Occipital lobe (tissue), 2 donors: ENCODE measurements around the gene RAB43. TPM values are rescaled to one million over a fixed set of nuclear protein-coding genes. Genes with fewer than 3 reads are reported as not detected.

Source experiments
- DNase-seq: peaks from one replicate; lab custom pipeline; 2025; lab: John Stamatoyannopoulos, UW
- total RNA-seq: library from RNA; depleted of rRNA; stranded (reverse); fragments of >200 nt; gene quantifications from one replicate; pipeline ENCODE4 v1.2.3, GENCODE V29; 2014

The RAB43 gene
- total RNA-seq, 1 donor from 2014 or later = 3.3 TPM

DNA sequence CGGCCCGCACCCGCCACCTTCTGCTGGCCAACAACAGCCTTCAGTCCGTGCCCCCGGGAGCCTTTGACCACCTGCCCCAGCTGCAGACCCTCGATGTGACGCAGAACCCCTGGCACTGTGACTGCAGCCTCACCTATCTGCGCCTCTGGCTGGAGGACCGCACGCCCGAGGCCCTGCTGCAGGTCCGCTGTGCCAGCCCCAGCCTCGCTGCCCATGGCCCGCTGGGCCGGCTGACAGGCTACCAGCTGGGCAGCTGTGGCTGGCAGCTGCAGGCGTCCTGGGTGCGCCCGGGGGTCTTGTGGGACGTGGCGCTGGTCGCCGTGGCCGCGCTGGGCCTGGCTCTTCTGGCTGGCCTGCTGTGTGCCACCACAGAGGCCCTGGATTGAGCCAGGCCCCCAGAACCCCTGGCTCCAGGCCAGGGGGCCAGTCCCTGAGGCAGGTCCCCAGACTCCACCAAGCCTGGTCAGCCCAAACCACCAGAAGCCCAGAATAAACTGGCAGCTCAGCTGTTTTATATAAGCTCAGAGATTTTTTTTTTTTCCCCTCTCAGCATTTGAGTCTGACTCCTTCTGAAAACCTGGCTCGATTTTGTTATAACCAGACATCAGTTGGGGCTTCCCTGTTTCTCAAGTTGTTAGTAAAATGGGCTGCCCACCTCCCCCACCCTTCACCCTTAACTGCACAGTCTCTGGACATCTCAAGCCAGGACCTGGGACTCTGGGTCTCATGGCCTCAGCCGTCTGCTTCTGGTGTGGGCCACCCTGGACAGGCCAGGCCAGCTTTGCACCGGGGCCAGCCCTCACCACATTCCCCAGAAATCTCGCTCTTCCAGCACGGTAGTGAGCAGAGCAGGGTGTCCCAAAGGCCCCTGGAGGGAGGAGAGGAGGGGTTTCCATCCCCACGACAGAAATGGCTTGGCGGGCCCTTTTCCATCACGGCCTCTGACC lies 59.4 kb downstream of the RAB43 start:
- no peak for DNase-seq

DNA sequence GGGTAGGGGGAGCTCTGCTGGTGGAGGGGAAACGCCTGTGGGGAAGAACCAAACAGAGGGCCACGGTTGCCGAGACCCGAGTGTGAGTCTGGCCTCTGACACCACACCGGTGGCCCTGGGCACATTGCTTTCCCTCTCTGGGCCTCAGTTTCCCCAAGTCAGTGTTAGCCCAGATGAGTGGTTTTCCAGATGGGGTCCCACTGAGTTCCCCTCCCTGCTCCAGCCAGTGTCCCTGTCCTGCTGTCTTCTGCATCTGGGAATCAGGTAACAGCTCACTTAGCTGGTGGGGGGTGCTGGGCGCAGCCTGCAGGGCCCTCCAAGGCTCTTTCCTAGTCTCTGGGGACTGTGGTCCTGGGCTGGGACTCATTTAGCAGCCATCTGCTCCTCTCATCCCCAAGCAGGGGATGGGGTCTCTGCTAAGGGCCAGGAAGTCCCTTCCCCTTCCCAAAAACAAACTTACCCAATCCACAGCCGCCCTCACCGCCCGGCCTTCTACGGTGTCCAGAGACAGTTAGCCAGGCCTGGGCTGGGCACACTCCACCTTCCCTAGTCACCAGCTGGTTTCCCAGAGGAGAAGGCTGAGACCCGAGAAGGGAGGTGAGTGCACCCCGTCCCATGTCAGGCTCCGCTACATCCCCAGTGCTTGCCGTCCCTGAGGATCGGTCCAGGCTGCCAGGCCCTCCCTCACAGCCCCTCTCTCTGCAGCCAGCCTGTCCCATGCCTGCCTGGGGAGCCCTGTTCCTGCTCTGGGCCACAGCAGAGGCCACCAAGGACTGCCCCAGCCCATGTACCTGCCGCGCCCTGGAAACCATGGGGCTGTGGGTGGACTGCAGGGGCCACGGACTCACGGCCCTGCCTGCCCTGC lies 60.3 kb downstream of the RAB43 start:
- no peak for DNase-seq

DNA sequence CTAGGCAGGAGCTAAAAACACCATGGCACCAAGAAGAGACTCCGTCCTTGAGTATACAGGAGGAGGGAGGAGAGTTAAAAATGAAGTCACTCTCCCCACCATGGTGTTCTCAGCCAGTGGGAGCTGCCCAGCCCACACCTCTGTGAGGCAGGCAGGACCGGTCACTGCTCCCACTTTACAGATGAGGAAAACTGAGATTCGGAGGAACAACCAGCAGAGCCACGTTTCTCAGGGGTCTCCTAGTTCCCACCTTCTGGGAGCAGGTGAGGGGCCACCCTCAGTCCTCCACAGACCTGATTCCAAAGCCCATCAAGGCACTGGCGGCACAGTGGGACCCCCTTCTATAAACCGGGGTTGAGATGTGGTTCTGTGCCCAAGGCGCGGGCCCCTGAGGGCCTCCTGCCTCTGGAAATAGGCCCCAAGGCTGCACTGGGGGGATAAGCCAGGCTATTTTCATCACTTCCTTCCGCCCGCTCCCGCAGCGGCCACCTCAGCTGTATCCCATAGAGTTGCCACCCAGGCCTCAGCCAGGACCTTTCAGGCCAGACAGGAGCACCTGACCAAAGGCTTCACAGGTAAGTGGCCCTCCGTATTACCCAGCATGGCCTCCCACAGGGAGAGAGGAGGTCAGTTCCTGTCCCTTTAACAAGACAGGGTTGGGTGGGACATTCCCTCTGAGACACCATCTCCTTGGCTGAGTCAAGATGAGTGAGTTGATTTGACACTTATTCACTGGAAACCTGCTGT lies 61.2 kb downstream of the RAB43 start, which contains the start of gene GP9:
TSS of gene GP9 (plus strand) at position 504 of the 747 bp plus-strand sequence. CDS start 961 bp downstream, outside the sequence.
- DNase-seq = no peak

DNA sequence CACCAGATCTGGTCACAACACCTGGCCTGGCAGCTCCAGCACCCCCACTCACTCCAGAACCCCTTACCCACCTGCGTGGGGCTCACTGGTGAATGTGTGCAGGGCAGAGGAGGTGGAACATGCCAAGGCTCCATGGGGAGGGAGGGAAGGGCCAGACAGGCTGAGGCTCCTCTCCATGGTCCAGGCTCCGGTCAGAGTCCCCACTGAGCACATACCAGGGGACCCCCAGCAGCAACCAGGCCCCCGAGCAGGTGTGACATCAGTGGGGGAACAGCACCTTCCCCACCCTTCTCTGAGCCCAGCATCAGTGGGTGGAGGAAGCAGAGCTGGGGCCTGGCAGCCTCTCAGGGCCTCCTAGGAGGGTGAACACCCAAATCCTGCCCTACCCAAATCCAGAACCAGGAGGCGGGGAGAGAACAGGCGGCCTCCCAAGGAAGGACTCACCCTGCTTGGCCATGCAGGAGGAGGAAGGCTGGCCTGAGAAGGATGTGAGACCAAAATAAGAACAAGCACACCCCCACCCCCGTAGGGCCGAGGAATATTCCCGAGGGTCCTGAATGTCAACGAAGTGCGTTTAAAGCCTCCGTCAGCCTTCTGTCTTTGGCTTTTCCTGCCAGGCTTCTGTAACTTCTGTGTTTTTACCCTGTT lies 62.2 kb downstream of the RAB43 start:
- DNase-seq = no peak

- DNase-seq = peak; percentile 13
Measured at GRCh38 chr3:129058441-129059200, 63.0 kb downstream of the RAB43 start.

DNA sequence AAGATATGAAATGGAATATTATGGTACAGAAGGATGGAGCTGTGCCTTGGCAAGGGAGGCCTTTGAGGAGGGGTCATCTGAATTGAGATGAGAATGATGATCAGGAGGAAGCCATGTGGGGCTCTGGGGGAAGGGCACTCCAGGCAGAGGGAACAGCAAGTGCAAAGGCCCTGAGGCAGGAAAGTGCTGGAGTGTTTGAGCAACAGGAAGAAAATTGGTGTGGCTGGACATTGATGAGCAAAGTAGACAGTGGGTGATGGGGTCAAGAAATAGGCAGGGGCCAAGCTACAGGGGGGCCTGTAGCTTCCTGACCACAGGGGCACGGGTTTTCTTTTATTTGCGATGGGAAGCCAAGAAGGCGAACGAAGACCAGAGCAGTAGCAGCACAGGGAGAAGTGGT lies 64.4 kb downstream of the RAB43 start:
- no peak for DNase-seq

DNA sequence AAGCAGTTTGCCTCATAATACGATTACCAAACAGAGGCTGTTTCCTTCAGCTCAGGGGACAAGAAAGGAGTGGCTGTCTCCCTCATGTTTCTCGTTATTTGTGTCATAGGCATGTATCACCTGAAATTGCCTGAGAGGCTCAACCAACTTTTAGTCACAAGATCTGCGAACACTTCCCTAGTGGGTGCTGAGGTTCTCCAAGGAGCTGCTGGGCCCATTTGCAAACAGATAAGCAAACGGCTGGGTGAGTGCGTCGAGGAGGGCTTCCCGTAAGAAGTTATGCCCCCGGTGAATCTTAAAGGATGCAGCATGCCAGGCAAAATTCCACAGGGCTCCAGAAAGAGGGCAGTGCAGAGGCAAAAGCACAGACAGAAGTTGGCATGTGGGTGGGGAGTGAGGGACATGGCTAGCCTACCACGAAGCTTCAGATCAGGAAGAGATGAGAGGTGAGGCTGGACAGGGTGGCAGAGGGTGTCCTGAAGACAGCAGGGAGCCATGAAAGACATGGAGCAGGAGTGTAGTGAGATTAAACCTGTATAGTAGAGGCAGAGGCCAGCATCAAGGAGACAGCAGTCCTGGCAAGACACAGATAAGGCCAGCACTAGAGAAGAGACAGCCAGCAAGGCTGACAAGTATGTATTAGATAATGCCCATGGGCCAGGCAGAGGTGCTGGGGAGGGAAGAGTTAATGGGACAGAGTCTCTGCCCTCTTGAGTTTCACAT lies 65.0 kb downstream of the RAB43 start:
- DNase-seq = no peak

GRCh38 chr3:129054605-129055104 lies 66.9 kb downstream of the RAB43 start:
- DNase-seq = no peak

DNA sequence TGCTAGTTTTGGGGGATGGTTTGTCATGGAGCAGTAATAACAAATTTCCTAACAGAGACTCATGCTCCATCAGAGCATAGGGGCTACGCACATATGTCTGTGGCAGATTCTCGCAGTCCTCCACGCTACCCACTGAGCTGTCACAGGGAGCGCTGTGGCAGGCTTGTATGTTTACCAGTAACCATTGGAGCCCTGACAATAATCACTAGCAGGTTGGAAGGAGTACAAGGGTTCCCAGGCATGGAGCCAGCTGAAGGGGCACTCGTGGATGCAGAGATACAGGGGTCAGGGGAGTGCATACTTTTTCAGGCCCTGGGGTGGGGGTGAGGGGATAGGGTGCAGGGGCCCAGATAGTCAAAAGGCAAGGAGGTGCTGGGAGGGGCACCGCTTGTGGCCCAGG lies 68.9 kb downstream of the RAB43 start:
- DNase-seq = no peak

- no peak for DNase-seq
Measured at GRCh38 chr3:129051871-129052340, 69.7 kb downstream of the RAB43 start.

GRCh38 chr3:129050556-129051295 lies 70.9 kb downstream of the RAB43 start:
- no peak for DNase-seq

DNA sequence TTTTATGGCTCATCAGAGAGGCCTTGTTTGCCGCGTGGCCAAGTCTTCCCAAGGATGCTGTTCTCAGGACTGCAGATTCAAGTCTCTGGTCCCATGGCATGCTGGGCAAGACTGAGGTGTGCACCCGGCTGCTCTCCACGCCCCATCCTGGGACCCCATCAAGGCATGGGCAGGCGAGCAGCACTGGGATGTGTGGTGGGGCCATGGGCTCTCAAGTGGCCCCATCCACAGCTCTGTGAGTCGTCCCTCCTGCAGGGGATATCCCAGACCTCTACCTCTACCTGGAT lies 74.1 kb downstream of the RAB43 start:
- no peak for DNase-seq

DNA sequence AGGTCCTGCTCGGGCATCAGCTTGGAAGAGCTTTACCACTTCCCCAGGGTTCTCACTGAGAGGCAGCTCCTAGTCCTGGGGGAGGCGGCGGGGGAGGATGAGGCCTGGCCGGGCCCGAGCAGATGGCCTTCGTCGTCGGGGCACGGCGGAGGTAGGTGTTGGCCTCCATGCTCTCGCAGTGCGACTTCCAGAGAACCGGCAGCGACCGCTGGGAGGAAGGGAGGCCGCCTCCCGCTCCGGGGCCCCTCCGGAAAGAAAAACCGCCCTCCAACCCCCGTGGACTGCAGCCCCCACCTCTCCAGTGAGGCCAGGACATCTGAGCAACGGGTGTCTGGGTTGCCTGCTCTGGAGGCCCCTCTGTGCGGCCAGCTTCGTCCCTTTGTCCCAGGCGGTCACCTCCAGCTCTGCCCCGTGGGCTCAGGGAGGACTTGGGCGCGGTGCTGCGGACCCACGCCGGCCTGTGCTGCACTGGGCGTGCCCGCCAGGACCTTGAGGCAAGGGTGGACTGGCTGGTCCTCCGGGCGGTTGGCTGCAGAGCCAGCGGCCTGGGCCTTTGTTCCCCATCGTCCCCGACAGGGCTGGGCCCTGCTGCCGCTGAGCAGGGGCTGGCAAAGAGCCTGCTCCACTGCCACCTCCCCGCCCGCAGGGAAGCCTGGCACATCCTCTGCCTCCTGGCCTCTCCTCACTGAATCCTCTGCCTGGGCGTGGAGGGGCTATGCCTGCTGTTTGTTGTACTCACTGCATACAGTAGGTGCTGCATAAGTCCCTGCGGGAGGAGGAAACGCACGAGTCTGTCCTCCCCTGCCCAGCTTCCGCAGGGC lies 74.7 kb downstream of the RAB43 start:
- DNase-seq = no peak

DNA sequence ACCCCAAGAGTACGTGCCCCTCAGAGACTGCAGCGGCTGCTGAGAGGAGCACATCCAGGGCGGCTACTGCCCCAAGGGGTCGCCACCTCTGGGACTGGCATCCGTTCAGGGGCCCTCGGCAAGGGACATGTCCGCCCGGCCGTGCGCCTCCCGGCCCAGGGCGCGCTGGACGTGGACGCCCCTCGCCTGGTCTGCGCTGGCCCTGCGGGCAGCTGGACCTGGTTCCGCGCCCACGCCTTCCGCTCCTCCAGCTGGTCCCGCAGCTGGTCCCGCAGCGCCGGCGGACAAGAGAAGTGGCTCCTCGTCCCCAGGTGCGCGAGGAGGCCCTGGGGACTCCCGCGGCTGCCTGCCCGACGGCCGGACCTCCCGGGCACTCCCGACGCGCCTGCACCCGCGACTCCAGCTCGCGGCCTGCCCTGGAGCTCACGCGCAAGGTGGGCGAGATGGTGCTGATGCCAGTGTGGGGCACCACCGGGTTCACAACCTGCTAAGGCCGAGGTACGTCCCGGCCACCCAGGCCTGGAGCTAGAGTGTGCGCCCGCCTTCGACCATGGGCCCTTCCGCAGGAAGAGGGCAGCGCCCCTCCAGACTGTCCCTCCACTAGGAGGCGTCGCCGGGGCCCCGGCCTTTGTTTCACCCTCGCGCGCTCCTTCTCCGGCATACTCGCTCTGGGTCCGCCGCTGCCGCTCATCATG lies 75.4 kb downstream of the RAB43 start:
- no peak for DNase-seq

DNA sequence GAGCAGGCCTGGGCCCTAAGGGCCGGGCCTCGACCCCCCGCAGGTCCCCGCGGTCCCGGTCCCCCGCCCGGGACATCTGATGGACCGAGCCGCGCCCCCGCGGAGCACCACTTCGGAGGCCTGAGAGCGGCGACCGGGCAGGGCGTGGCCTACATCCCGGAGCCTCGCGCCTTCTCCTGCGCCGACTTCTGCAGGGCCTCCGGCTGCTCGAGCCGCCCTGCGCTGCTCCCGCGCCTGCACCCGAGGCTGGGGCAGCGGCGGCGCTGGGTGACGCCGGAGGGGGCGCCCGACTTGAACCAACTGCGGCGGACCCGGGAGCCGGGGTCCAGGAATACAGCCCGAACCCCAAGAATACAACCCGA lies 75.9 kb downstream of the RAB43 start:
- no peak for DNase-seq

GRCh38 chr3:129040579-129041300 lies 80.9 kb downstream of the RAB43 start:
- no peak for DNase-seq

DNA sequence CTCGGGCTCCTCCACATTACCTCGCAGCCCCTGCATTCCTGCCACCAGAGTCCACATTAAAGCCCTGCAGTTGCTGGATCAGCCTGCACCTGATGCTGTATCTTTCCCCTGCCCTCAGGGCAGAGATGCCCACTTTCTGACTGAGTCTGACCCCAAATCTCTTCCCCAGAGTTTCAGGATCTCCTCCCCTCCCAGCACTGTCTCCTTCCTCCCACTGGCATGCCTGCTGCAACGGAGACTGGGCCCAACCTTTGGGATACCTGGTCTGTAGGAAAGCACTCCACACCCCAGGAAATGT lies 81.6 kb downstream of the RAB43 start:
- DNase-seq = no peak
